Stimulated activated CD8-positive, alpha-beta memory T cell treated with anti-CD3 and anti-CD28 coated beads, Interleukin-2, amount 100 ng/mL, for 1 hour (primary cell): ENCODE measurements around the gene ABCC2.
"Not testable (repeated sequence)": the region's sequence is repeated elsewhere in the genome, so short reads cannot be mapped to it uniquely, and the experiment has no call there.

ENCODE experiments used
- DNase-seq, 2 donors: peaks; one replicate each; pipeline ENCODE4 v3.0.0-alpha.2; 2020; ENCODE audit warnings: low read depth in 2 of 2

ABCC2 gene

GRCh38 chr10:99851825-99852224 is 69.4 kb downstream of the ABCC2 start:
- DNase-seq: no peak

DNA sequence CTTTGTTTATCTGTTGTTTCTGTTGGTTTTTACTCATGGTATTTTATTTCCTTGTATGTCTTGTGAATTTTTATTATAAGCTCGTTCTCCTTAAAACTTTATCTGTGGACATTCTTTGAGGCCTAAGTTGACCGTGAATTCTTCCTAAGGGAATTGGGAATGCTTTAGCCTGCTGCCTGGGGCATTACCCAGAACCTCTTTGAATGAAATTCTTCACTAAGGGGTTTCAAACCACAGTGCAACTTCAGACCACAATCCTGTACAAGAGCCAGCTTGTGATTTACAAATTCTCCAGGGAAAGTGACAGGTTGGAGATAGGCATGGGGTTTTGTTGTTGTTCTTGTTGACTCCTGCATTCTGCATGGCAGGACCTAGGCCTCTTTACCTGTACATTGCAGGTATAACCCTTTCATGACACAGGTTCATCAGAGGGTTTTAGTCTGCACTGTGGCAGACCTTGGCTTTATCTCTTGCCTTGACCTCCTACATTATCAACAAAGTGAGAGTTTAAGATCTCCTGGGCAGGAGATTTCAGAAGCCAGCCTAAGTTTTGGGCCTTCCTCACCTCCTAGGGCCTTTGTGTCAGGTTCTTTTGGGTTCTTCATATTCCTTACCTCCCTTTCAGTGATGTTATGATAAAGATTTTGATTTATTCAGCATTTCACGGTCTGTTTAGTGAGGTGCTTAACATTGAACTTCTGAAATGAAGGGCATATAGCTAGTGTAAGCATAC is 70.2 kb downstream of the ABCC2 start:
- DNase-seq: no peak

GRCh38 chr10:99853655-99854054 is 71.2 kb downstream of the ABCC2 start:
- no peak for DNase-seq

GRCh38 chr10:99854860-99855259 is 72.4 kb downstream of the ABCC2 start:
- no peak for DNase-seq

DNA sequence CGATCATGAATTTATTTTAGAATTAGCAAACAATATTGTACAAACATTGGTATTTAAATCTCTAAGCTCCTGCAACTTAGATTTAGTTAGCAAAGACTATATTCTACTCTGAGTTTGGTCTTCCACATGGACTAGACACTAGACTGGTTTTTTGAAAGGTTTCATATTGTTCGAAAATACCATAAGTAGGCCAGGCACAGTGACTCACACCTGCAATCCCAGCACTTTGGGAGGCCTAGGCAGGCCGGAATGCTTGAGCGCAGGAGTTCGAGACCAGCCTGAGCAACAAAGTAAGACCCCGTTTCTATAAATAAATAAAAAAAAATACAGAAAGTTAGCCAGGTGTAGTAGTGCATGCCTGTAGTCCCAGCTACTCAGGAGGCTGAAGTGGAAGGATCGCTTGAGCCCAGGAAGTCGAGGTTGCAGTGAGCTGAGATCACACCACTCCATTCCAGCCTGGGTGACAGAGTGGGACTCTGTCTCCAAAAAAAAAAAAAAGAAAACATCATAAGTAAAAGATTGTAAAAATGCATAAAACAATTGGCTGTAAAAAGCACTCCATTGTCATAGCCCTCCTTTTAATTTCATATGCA is 73.1 kb downstream of the ABCC2 start:
- DNase-seq: no peak

GRCh38 chr10:99858849-99859248 is 76.4 kb downstream of the ABCC2 start:
- DNase-seq: no peak

- DNase-seq: no peak
Observed at GRCh38 chr10:99859585-99859984, 77.1 kb downstream of the ABCC2 start.

- no peak for DNase-seq
Observed at GRCh38 chr10:99860466-99860865, 78.0 kb downstream of the ABCC2 start.

DNA sequence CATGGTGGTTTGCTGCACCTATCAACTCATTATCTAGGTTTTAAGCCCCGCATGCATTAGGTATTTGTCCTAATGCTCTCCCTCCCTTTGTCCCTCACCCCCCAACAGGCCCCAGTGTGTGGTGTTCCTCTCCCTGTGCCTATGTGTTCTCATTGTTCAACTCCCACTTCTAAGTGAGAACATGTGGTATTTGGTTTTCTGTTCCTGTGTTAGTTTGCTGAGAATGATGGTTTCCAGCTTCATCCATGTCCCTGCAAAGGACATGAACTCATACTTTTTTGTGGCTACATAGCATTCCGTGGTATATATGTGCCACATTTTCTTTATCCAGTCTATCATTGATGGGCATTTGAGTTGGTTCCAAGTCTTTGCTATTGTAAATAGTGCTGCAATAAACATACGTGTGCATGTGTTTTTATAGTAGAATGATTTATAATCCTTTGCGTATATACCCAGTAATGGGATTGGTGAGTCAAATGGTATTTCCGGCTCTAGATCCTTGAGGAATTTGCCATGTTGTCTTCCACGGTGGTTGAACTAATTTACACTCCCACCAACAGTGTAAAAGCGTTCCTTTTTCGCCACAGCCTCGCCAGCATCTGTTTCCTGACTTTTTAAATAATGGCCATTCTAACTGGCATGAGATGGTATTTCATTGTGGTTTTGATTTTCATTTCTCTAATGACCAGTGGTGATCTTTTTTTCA is 81.2 kb downstream of the ABCC2 start:
- not testable (repeated sequence) for DNase-seq

- DNase-seq: not testable (repeated sequence)
Observed at GRCh38 chr10:99867250-99867649, 84.8 kb downstream of the ABCC2 start.

DNA sequence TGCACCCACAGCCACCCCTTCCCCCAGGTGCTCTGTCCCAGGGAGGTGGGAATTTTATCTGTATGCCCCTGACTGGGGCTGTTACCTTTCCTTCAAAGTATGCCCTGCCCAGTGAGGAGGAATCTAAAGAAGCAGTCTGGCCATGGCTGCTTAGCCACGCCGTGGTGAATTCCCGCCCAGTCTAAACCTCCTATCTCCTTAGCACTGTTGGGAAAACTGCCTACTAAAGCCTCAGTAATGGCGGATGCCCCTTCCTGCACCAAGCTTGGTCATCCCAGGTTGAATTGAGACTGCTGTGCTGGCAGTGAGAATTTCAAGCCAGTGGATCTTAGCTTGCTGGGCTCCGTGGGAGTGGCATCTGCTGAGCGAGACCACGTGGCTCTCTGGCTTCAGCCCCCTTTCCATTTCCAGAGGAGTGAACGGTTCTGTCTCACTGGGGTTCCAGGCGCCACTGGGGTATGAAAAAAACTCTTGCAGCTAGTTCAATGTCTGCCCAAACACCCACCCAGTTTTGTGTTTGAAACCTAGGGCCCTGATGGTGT is 87.2 kb downstream of the ABCC2 start:
- no peak for DNase-seq

- DNase-seq: no peak
Observed at GRCh38 chr10:99870123-99870730, 87.8 kb downstream of the ABCC2 start.

DNA sequence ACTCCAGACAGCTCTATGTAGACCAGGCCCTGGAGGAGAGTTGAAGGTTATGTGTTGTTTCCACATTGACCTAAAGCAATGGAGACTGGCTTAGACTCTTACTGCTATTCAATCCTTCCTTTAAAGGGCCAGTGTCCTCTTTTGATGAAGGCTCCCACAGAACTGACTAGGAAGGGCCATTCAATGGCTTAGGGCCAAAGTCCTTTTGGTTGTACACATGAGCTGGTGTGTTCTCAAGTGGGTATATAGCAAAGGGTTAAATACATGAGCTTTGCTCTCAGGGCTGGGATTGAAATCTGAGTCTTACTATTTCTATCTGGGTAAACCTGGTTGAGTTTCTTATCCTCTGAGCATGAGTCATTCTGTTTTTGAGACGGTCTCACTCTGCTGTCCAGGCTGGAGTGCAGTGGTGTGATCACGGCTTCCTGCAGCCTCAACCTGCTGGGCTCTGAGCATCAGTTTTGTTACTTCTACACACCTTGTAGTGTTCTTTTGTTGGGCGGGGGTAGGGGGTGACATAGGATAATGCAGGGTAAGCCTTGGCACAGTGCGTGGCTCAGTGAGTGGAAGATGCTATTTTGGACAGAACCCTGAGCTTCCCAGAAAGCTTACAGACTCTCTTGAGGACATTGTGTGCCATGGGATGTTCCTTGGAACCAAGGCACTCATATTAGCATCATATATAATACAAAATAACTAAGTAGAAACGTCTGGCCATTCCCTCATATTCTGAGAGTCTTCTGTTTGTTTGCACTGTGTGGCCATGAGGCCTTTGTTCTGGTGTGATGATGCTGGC is 90.1 kb downstream of the ABCC2 start:
- DNase-seq: no peak

GRCh38 chr10:99873846-99874245 is 91.4 kb downstream of the ABCC2 start:
- DNase-seq: no peak

- DNase-seq: no peak
Observed at GRCh38 chr10:99874341-99875085, 92.1 kb downstream of the ABCC2 start.

- no peak for DNase-seq
Observed at GRCh38 chr10:99875473-99875872, 93.0 kb downstream of the ABCC2 start.

DNA sequence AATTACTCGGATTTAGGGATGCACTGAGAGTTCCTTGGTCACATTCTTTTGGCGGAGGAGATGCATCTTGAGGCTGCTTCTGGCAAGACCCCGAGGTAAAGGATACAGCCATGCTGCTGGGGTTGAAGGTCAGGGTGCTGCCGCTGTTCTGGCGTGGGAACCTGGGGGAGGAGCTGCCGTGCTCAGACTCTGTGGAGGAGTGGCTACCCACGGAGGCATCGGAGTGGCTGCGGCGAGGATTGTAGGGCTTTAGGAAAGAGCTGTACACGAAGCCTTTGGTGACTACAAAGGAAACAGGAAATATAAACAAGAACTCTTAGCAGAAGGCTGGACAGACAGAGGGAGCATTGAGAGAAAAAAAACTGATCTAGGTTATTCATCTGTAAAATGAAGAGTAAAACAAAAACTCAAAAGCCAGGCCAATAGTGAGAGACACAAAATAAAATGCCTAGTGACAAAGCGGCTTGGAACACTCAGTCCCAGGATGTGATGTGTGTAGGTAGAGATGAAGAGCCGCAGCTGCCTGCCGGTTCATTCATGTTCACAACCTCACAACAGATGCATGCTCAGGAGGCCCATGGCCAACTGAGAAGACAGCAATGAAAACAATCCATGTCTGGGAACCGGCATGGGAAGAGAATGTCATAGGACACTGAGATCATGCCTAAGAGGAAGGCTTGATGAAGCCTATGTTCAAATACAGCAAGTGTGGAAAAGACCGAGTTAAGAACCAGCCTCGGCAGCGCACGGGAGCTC is 97.8 kb downstream of the ABCC2 start:
- no peak for DNase-seq

DNA sequence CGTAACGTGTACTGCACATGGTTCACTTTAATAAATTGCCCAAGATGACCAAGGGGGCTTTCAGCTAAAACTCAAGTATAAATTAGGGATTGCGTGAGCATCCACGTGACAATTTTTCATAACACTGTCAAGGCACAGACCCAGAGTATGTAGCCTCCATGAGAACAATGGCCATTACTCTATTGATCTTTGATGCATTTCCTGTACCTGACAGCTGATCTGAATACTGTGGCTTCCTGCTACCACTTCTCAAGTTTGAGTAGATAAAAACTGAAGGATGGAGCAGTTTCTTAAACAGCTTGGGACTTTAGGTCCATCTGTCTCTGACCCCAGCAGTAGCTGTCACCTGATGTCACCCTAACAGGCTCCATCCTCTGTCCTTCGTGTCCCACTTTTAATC is 98.9 kb downstream of the ABCC2 start:
- no peak for DNase-seq

GRCh38 chr10:99883523-99883922 is 101.1 kb downstream of the ABCC2 start:
- no peak for DNase-seq

GRCh38 chr10:99888622-99889021 is 106.2 kb downstream of the ABCC2 start:
- DNase-seq: no peak
